GM19023 (cell line): Measurements from ENCODE around the gene CBY3.
A peak's percentile ranks its signal among the peaks of the same experiment; 100 is the strongest.
"Not testable (repeated sequence)": the region's sequence is repeated elsewhere in the genome, so short reads cannot be mapped to it uniquely, and the experiment has no call there.

Experiments used
- ATAC-seq: cut with Tn5 transposase; IDR thresholded peaks from one replicate; pipeline ENCODE4 v1.9.1; 2021; ENCODE audit warnings: mild to moderate bottlenecking, moderate library complexity; ENCODE audit not compliant: unreplicated experiment

The CBY3 gene

GRCh38 chr5:179680780-179681401 lies at the start of gene CBY3:
Gene CBY3 (minus strand): TSS chr5:179681034. CDS start chr5:179680918, 116 bp downstream.
- ATAC-seq = no peak

- ATAC-seq = no peak
Measured at GRCh38 chr5:179730356-179730755, 49.5 kb upstream of the CBY3 start.

GRCh38 chr5:179729727-179730126 lies 48.9 kb upstream of the CBY3 start:
- no peak for ATAC-seq

GRCh38 chr5:179729303-179729702 lies 48.5 kb upstream of the CBY3 start:
- no peak for ATAC-seq

GRCh38 chr5:179727106-179727505 lies 46.3 kb upstream of the CBY3 start:
- ATAC-seq = no peak

- ATAC-seq = no peak
Measured at GRCh38 chr5:179724163-179724562, 43.3 kb upstream of the CBY3 start.

GRCh38 chr5:179720222-179720621 lies 39.4 kb upstream of the CBY3 start:
- no peak for ATAC-seq

GRCh38 chr5:179716286-179716685 lies 35.5 kb upstream of the CBY3 start:
- no peak for ATAC-seq

GRCh38 chr5:179700401-179700918 lies 19.6 kb upstream of the CBY3 start:
- ATAC-seq = no peak

- ATAC-seq = no peak
Measured at GRCh38 chr5:179699616-179700237, 18.9 kb upstream of the CBY3 start.

GRCh38 chr5:179698935-179699615 lies 18.2 kb upstream of the CBY3 start, which contains the start of gene CANX:
Gene CANX (plus strand): TSS chr5:179698967. CDS start chr5:179705682, 6,715 bp downstream.
- no peak for ATAC-seq

- peak; percentile 88 for ATAC-seq
Measured at GRCh38 chr5:179697993-179698934, 17.4 kb upstream of the CBY3 start.

GRCh38 chr5:179697543-179697942 lies 16.7 kb upstream of the CBY3 start:
- ATAC-seq = not testable (repeated sequence)

- ATAC-seq = no peak
Measured at GRCh38 chr5:179697108-179697507, 16.3 kb upstream of the CBY3 start.

- no peak for ATAC-seq
Measured at GRCh38 chr5:179696603-179697002, 15.8 kb upstream of the CBY3 start.

- ATAC-seq = no peak
Measured at GRCh38 chr5:179694561-179694960, 13.7 kb upstream of the CBY3 start.

- ATAC-seq = not testable (repeated sequence)
Measured at GRCh38 chr5:179689212-179689611, 8.4 kb upstream of the CBY3 start.

- ATAC-seq = no peak
Measured at GRCh38 chr5:179680014-179680779, 637 bp downstream of the CBY3 start.

GRCh38 chr5:179679014-179679674 lies 1.7 kb downstream of the CBY3 start:
- peak; percentile 24 for ATAC-seq
